DMS 273 (cell line): ENCODE measurements around the gene BARX2.

ENCODE experiments used
- DNase-seq: peaks from one replicate; lab custom pipeline; 2025; ENCODE audit not compliant: unreplicated experiment; lab: John Stamatoyannopoulos, UW

BARX2 gene

DNA sequence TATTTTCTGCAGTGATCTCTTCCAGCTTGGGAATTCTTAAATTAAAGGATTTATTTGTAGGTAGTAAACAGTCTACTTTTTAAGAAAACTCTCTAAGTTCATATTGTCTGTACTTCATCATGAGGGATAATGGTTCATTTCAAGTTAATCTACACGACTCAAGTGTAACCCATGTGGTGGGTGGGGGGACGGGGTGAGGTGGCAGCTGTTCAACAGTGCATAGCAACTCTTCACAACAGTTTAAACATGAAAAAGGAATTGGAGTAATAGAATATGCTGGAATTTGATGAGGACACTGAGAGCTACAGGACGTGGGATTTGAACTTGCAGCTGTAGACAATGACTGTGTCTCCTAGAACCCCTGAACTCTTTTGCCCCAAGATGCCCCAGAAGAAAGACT, 20.8 kb downstream of the BARX2 start:
- no peak for DNase-seq

DNA sequence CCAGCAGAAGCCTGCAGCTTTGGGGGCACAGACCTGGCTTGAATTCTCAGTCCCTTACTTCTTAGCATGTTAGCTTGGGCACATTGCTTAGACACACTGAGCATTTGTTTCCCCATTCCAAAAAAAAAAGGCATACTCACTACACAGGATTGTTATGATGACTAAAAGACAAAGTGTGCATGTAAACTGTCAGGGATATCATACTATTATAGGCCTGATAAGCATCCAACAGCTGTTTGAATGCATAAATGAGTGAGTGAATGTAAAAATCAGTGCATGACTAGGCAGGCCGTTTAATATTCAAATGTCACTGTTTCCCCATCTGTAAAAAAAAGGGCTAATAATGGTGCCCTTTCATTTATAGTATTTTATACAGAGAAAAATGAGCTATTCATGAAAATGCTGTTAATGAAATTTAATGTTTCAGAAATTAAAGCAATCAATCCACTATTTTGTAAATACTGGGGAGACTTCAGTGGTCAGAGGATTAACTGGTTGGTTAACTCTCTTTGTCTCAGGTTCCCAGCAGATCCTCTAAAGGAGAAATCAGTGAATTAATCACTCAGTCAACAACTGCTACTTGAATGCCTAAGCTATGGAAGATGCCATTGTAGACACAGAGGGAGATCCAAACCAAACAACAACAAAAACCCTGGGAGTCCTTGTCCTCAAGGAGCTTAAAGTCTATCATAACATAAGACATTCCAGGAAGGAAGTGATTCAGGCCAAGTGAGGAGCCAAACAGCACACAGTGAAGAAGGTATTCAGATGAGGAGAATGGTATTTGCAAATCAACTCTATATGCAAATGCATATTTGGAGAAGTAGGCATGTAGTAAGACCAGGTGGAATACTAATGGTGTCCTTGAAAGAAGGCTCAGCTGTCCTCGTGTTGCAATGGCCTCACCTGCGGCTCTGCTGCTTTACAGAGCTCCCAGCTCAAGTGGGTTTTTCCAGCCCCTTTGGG, 26.8 kb downstream of the BARX2 start:
- DNase-seq: peak; percentile 2

DNA sequence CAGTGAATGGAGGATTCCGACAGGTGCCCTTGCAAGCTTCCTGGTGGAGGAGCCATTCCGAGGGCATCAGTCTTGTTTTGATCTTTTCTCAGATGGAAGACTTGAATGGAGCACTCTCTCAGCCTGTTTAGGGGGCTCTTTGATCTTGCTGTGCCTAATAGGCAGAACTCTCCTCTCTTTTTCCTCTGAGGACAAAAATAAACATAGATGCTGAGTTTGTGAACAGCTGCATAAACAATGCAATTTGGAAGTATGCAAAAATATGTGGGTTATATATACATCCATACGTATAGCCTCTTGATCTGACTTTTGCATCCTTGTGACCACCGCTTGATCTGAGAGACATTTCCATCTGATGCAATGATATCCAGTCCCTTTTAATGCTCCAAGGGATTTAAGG, 29.1 kb downstream of the BARX2 start:
- DNase-seq: no peak

DNA sequence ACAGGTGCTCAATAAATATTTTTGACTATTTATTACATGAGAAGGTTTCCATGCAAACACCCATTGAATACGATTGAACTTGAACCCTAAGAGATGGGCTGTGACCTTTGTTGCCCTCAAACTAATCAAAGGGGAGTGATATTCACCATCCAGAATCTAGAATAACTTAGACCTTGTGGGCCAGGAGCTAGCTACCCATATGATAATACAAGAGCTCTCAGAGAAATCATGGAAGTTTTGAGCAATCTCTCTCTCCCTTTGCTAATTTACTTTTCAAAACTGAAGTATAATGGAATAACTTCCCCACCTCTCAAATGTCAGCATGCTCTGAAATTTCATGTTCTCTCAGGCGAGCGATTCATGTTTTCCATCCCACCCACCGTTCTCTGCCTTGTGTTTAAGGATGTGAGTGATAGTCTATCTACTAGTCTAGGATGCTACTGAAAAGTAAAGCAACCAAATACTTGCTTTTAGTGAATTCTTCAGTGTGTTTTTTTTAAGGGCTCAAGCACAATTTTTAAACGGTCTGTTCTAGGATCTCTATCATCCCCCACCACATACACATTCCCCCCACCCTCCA, 33.3 kb downstream of the BARX2 start:
- DNase-seq: no peak

GRCh38 chr11:129410395-129410960, 34.8 kb downstream of the BARX2 start:
- no peak for DNase-seq

- peak; percentile 7 for DNase-seq
Observed at GRCh38 chr11:129412494-129412893, 36.8 kb downstream of the BARX2 start.

- no peak for DNase-seq
Observed at GRCh38 chr11:129414144-129414872, 38.7 kb downstream of the BARX2 start.

DNA sequence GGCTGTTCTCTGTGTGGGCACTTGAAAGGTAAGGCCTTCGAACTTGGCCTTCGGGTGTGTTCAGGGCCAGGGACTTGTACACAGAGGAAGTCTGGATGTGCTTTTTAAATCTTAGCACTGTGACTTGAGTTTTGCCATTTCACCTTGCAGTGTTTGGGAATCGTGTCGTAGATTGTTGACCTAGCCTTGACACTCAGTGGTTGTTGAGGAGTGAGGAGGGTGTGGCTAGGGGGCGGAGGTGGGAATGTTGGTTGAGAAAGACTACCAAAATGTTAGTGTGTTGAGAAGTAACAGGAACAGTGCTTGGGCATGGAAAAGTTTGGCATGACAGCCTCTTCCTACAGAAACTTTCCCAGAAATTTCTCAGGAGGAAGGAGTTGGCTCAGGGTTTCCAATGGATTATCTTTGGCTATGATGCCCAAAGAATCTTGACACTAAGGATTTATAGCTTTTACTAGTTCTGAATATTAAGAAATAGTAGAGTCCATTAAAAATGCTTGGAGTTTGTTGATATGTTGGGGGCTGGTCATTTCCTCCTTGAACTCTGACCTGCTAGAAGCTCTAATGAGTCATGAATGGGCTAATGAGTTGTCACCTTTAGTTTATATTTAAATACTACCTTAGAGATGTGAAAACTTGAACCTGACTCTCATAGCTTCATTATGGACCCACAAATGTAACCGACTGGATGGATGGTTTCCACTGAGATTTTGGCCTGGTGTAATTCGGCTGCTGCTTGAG, 40.6 kb downstream of the BARX2 start:
- DNase-seq: no peak

- no peak for DNase-seq
Observed at GRCh38 chr11:129417458-129417857, 41.8 kb downstream of the BARX2 start.

DNA sequence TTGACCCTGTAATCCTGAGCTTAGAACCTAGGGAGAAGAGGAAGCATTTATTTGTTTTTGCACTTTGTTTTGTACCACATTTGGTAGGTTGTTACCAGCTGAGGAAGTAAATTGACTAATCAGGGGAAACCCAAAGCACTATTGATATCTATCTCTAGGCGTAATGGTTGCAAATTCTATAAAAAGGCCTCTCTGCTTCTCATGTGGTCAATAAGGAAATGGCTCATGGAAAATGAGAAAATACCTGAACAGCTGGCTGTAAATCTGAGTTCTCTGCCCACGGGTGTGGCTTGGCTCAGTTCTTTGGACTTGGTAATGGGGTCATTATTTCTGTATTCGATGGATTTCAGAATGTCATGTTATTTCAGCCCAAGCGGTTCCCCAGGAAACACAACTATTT, 42.4 kb downstream of the BARX2 start:
- DNase-seq: peak; percentile 1

- no peak for DNase-seq
Observed at GRCh38 chr11:129419386-129419785, 43.7 kb downstream of the BARX2 start.

DNA sequence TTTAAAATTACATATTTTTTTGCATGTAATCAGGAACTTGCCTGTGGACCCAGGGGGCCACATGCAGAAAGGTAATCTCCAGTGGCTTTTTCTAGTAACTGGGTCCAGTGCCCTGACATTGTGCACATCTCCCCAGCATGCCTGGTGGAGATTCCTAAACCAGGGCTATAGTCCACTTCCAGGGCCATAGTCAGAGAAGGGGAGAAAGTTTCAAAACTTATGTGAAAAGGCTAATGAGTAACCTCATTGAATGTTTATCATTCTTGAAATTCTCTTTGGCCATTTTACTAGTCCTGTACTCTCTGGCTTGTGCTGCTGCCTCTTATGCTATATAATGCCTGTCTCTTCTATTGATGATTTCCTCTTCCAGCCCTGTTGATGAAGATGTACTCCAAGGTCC, 47.8 kb downstream of the BARX2 start:
- no peak for DNase-seq

GRCh38 chr11:129425214-129425613, 49.6 kb downstream of the BARX2 start:
- DNase-seq: peak; percentile 25

DNA sequence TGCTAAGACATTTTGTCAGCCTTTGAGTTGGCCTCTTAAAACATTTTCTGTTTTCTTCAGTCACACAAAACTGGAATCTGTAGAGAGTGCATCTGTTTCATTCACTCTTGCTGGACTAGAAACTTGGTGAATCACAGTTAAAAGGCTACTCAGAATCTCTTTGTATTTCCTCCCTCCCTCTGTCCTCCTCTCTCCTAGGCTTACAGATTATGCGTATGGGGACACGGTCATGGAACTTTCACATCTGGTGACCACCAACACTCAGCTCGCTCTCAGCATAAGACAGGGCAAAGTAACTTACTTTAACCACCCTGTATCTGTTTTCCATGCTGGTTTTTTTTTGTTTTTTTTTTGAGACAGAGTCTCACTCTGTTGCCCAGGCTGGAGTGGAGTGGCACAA, 50.4 kb downstream of the BARX2 start:
- no peak for DNase-seq

GRCh38 chr11:129426776-129427175, 51.1 kb downstream of the BARX2 start:
- no peak for DNase-seq

DNA sequence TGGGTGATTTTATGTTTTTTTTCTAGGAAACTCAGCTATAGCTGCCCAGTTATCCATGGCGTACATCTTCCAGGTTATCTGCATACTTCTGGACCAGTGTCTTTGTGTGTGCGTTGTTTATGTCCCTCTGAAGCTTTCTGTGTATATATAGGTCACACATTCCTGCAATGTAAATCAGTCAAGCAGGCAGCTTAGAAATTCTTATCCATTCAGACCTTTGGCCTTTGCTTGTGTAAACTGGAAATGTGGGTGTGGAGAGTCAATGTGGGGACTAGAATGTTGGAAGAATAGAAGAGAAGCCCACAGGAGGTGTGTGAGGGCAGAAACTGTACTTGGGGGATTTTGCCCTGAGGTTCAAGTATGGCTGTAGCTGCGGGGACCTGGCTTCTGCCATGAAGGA, 51.7 kb downstream of the BARX2 start:
- no peak for DNase-seq

- peak; percentile 12 for DNase-seq
Observed at GRCh38 chr11:129427816-129428406, 52.3 kb downstream of the BARX2 start.

GRCh38 chr11:129428557-129428956, 52.9 kb downstream of the BARX2 start:
- no peak for DNase-seq

GRCh38 chr11:129434641-129435498, 59.2 kb downstream of the BARX2 start:
- DNase-seq: no peak
